ENCODE data around the gene NCKAP5.

NCKAP5 gene

DNA sequence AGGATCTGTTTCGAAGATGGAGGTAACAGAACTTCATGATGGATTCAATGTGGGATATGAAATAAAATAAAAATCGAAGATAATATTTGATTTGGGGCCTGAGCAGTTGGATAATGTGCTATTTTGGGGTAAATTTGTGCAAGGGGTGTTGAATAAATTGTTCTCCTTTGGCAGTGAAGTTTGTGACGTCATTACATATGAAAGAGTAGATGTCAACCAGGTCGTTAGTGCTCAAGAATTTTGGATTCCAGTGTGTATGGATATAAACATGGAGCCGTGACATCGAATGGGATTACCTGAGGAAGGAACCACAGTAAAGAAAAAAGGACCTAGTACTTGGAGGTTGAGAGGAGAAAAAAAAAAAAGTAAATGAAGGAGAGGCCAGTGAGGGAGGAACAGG is 253.0 kb downstream of the NCKAP5 start:
- no peak for DNase-seq

DNA sequence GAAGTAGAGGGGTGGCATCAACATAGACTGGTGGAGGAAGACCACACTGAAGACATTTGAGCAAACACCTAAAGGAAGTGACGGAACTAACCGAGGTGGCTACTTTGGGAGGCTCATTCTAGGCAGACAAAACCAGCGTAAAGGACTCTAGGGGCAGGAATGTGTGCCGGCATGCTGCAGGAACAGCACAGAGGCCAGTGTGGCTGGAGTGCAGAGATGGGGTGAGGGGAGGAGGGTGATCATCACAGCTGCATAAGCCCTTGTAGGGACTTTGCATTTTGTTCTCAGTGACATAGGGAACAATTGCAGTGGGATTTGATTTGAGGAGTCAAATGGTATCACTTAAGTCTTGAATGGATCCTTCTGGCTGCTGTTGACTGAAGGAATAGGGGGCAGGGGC is 253.5 kb downstream of the NCKAP5 start:
- DNase-seq, result no peak

- DNase-seq, result no peak
Measured at GRCh38 chr2:133312038-133312729, 256.1 kb downstream of the NCKAP5 start.

DNA sequence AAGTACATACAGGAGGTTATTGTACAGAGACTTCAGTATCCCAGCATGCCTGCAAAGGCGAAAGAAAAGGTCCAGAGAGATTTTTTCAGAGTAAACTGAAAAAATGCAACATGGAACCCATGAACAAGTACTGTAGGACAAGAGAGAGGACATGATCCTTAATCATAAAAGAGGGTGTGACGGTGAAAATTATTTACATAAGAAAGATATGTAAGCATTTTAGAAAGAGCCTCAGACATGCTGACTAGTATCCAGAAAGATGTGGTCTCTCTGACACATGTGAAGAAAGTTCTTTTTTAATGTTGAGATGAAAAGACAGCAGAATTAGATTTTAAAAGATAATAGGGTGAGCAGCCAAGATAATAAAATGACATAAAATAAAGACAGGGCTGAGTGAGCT is 262.0 kb downstream of the NCKAP5 start:
- DNase-seq, result no peak

DNA sequence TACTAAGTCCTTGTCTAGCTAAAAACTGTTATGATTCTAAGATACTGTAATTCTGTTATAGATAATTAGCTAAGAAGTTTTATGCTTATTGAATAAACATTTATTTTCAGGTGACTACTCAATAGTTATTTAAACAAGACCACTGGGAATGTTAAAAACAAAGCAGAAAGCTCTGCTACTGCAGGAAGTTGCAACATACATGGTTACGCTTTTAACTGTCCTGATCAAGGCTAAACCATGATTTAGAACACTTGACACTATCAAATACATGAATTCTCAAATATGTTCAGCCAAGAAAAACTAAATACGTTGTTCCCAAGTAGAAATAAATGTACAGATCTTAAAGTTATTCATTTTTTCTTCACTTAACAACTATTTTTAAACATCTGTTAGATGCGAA is 263.9 kb downstream of the NCKAP5 start:
- DNase-seq, result no peak

GRCh38 chr2:133303150-133303549 is 265.1 kb downstream of the NCKAP5 start:
- DNase-seq, result no peak

- DNase-seq, result no peak
Measured at GRCh38 chr2:133296401-133296800, 271.9 kb downstream of the NCKAP5 start.

- DNase-seq, result no peak
Measured at GRCh38 chr2:133293544-133294353, 274.5 kb downstream of the NCKAP5 start.

GRCh38 chr2:133292259-133292658 is 276.0 kb downstream of the NCKAP5 start:
- DNase-seq, result no peak

DNA sequence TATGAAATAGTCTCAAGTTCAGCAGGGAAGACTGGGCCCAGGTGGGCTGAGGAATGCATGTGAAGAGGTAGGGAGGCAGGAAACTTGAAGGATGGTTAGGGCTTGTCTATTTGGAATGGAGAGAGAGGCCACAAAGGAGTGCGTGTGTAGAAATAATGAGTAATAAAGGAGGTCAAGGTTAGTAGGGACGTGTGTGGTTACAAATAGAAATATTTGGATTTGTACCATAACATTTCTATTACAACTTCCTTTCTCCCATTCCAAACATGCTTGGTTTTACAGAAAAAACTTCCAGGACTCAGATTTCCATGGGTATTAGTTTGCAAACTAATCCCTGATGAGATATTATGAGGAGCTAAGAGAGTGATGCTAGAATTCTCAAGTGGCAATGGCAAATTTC is 280.6 kb downstream of the NCKAP5 start:
- no peak for DNase-seq

DNA sequence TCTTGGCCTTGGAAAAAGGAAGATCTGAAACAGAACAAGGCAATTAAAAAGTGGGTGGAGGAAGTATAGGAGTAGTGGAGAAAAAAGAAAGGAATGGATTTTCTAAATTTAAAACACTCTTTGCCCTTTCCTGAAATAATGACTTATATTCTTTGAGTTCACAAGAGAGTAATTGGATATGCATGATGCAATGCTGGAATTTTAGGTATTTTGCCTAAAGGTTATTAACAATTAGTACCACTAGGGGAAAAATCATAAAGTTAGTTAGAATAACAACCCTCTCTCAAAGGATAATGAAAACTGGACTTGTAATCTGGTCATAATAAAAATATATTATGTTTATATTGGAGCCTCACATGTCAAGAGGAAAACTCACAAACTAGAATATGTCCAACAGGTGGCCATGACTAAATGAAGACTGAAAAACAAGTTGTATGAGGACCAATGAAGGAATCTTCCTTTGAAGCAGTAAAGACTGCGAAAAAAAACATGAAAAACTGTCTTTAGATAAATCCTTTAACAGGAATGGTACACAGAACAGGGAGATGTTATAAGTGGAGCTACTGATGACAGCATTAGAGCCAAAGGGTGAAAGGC is 281.8 kb downstream of the NCKAP5 start:
- DNase-seq, result no peak

DNA sequence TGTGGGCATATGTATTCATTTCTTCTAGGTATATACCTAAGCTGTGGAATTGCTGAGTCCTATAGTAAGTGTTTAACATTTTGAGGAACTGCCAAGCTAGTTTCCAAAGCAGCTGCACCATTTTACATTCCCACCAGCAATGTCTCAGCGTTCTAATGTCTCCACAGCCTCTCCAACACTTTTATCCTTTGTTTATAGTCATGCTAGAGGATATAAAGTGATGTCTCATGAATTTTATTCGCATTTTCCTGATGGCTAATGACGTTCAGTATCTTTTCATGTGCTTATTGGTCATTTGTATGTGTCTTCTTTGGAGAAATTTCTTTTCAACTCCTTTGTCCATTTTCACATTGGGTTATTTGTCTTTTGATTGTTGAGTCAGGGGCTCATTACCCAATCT is 295.2 kb downstream of the NCKAP5 start:
- no peak for DNase-seq

- DNase-seq, result no peak
Measured at GRCh38 chr2:133271105-133271504, 297.2 kb downstream of the NCKAP5 start.

- DNase-seq, result no peak
Measured at GRCh38 chr2:133270550-133270949, 297.7 kb downstream of the NCKAP5 start.

- peak; percentile 21 for DNase-seq
Measured at GRCh38 chr2:133266926-133267590, 301.2 kb downstream of the NCKAP5 start.

- peak; percentile 5 for DNase-seq
Measured at GRCh38 chr2:133266041-133266925, 302.0 kb downstream of the NCKAP5 start.

DNA sequence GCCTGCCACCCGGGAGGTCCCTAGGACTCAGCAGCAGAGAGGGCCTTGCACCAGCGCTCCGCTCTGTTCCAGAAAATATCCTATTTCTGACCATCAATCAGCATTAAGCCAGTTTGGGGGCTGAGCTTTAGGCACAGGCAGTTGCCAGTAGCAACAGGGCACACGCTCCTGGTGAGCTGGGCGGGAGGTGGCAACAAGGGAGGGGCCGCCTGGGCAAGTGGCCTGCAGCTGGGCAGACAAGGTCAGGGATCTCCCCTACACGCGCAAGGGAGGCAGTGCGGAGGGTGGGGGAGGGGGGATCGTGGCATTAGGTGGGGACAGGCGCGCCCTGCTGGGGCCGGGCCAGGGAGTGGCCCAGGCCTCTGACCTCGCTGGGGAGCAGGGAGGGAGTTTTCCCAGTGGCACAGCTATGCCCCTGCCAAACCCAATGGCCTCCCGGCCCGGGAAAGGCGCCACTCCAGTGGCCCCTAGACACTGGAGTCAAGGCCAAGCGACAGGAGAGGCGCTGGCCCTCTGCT is 302.8 kb downstream of the NCKAP5 start:
- peak; percentile 14 for DNase-seq

GRCh38 chr2:133264989-133265401 is 303.3 kb downstream of the NCKAP5 start:
- no peak for DNase-seq

GRCh38 chr2:133262893-133263292 is 305.4 kb downstream of the NCKAP5 start:
- peak; percentile 1 for DNase-seq

DNA sequence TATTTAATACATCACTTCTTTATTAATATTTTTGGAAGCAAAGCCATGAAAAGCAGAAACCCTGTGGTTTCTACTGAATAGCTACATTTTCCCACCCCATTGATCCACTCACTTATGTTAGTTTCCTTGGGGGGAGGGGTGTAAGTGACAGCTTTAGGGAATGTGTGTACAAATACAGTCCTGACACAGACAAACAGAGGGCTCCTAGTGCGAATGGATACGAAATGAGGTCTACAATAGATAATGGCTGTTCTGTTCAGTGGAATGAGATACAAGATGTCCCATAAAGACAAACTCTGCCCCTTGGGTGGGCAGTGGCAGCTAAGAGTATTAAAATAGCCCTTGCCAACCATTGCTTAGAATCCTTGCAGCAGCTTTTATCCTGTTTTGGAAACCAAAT is 312.9 kb downstream of the NCKAP5 start:
- DNase-seq, result no peak

DNA sequence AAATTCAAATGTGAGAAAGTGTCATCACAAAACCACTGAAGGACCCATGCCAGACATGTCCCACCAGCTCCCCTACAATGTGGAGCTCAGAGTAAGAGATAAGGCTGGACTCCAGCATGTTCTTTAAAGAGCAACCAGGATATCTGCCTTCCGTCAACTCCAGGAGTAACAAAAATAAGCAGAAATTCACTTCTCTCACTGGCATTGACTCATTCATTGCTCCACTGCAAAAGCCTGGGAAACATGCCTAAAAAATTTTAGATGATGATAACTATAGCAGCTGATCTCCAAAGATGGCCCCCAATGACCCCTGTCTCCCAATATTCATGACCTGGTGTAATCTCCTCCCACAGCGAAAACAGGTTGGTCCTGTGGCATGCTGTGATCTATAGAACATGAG is 314.5 kb downstream of the NCKAP5 start:
- DNase-seq, result no peak

- no peak for DNase-seq
Measured at GRCh38 chr2:133252780-133253355, 315.4 kb downstream of the NCKAP5 start.

Data from NCI-H1092 treated with DMSO at 0.1 percent for 48 hours (cell line).